Measurements from ENCODE around the gene SHKBP1.

Gene SHKBP1

DNA sequence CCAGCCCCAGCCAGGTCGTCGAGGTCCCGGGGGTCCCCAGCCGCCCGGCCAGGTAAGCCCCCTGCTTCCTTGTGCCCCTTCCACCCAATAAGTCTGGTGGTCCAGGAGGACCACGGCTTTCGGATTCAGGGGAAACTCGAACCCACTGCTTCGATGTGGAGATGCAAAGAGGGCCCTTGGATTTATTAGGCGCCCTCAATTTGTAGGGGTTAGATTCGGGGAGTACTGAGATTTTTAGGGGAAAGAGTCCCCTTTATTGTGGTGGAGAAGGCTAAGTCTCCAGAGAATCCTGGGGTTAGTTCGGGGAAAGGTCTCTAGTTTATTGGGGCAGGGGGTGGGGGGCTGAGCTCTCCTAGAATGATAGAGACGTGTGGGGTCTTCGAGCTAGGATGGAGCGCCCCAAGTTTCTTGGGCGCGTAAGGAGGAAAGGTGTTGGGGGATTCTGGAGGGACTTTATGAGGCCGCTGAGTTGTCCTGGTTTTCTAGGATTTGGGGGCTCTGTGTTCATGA, 20.7 kb downstream of the SHKBP1 start:
- TF ChIP-seq, protein P1, sequence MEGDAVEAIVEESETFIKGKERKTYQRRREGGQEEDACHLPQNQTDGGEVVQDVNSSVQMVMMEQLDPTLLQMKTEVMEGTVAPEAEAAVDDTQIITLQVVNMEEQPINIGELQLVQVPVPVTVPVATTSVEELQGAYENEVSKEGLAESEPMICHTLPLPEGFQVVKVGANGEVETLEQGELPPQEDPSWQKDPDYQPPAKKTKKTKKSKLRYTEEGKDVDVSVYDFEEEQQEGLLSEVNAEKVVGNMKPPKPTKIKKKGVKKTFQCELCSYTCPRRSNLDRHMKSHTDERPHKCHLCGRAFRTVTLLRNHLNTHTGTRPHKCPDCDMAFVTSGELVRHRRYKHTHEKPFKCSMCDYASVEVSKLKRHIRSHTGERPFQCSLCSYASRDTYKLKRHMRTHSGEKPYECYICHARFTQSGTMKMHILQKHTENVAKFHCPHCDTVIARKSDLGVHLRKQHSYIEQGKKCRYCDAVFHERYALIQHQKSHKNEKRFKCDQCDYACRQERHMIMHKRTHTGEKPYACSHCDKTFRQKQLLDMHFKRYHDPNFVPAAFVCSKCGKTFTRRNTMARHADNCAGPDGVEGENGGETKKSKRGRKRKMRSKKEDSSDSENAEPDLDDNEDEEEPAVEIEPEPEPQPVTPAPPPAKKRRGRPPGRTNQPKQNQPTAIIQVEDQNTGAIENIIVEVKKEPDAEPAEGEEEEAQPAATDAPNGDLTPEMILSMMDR (IDR thresholded peaks at IDR 0.05; ENCODE audit: low read depth, low read length): no peak
- H3K4me3 ChIP-seq (ENCODE audit: low read depth, low read length): no peak overlapping the region; the same call in 1 of the 2 replicates
- peaks cover 41% of the 10 kb centered on the region for H3K27me3 ChIP-seq

DNA sequence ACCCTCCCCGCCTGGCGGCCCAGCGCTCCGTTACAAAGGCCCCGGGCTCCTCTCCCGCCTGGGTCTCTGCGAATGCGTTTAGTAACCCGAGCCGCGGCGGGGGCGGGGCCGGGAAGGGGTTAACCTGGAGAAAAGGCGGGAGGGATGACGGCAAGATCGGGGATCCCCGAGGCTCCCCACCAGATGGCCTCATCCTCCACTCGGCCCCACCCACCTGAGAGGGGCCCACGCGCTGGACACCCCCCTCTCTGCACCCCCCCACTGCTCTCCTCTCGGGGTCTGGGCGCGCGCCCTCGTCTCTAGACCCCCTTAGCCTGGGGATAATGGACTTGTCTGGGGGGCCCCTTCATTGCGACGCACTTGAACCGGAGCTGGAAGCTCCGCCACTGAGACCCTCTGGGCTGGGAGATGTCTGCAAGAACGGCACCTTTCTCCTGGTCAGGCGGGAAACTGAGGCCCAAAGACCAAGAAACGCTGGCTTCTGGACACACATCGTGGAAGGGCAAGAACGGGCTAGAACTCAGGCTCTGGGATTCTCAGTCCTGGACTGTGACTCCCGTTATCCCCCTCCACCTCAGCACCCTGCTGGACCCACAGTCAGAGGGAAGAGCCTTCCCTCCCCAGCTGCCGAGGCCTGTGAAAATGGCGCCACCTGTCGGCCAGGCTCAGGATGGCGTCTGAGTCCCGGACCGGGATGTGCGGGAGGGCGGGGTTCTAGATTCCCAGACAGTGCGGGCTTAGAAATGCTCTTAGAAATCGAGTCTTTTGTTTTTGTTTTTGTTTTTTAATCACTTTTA, 21.6 kb downstream of the SHKBP1 start:
- TF ChIP-seq, protein P1 (IDR thresholded peaks at IDR 0.05; ENCODE audit: low read depth, low read length): peak; percentile 96
- Histone ChIP-seq H3K4me3 (ENCODE audit: low read depth, low read length) (peak overlapping the region; percentile 50), H3K36me3 (no peaks in the 10 kb centered on the region), H3K27me3 (peaks cover 41% of the 10 kb centered on the region), H3K9me3 (no peaks in the 10 kb centered on the region), H3K4me1 (peaks cover 13% of the 10 kb centered on the region)
- peak; percentile 91 for DNase-seq

More for the DNA sequence above, 20.7 kb downstream of the SHKBP1 start:
- Histone ChIP-seq H3K36me3 (no peaks in the 10 kb centered on the region), H3K9me3 (no peaks in the 10 kb centered on the region), H3K4me1 (peaks cover 16% of the 10 kb centered on the region)
- DNase-seq: no peak

- Histone ChIP-seq H3K4me1 (peaks cover 13% of the 10 kb centered on the region), H3K36me3 (no peaks in the 10 kb centered on the region), H3K9me3 (no peaks in the 10 kb centered on the region), H3K27me3 (peaks cover 41% of the 10 kb centered on the region), H3K4me3 (ENCODE audit: low read depth, low read length) (no peak overlapping the region)
- TF ChIP-seq, protein P1 (IDR thresholded peaks at IDR 0.05; ENCODE audit: low read depth, low read length): no peak
- DNase-seq: no peak
Observed at GRCh38 chr19:40598918-40599307, 22.2 kb downstream of the SHKBP1 start.

GRCh38 chr19:40599331-40599901, 22.7 kb downstream of the SHKBP1 start:
- Histone ChIP-seq H3K36me3 (no peaks in the 10 kb centered on the region), H3K9me3 (no peaks in the 10 kb centered on the region), H3K4me3 (ENCODE audit: low read depth, low read length) (no peak overlapping the region), H3K27me3 (peaks cover 41% of the 10 kb centered on the region), H3K4me1 (peaks cover 13% of the 10 kb centered on the region)
- no peak for DNase-seq
- TF ChIP-seq, protein P1 (IDR thresholded peaks at IDR 0.05; ENCODE audit: low read depth, low read length): no peak

- Histone ChIP-seq H3K4me1 (peaks cover 13% of the 10 kb centered on the region), H3K27me3 (peaks cover 47% of the 10 kb centered on the region), H3K4me3 (ENCODE audit: low read depth, low read length) (no peak overlapping the region), H3K36me3 (no peaks in the 10 kb centered on the region), H3K9me3 (no peaks in the 10 kb centered on the region)
- TF ChIP-seq, protein P1 (IDR thresholded peaks at IDR 0.05; ENCODE audit: low read depth, low read length): no peak
- DNase-seq: no peak
Observed at GRCh38 chr19:40599902-40600569, 23.4 kb downstream of the SHKBP1 start.

Measured in BE2C (cell line).